ENCODE results near the gene SLK. TPM values are rescaled to one million over a fixed set of nuclear protein-coding genes. Genes with fewer than 3 reads are reported as not detected.

Gene SLK
- total and polyA plus RNA-seq, 2 donors (not counting 3 experiments of a cell fraction or from before 2014, with no cell fraction given) = 4.5 to 36.0 TPM

DNA sequence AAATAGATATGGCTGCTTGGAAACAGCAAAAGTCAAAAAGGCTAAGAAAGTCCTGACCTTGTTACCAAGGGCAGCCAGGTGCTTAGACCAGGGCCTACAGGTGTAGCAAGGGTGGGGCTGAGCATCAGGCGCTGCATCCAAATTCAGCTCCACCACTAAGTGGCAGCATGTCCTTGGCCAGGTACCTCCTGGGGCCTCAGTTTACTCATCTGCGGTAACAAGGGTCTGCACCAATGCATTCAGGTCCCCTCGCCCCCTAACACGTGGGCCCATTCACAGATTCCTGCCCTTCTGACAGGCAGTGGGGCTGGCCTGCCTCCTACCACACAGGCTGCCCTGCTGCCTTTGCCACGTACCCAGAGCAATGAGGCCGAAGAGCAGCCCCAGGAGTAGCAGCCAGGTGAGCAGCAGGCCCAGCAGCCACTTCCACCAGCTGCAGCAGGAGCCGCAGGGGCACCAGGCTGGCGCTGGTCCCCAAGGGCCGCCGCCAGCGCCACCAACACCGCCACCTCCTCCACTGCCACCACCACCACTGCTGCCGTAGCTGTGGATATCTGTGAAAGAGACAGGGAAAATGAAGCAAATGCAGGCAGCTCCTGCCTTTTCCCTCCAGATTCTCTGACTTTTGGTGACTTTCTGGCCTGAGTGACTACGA lies 89.8 kb downstream of the SLK start:
- H3K27me3 ChIP-seq (ENCODE audit: control insufficient read depth in 2 of 2, insufficient read depth in 2 of 2, low read length in 2 of 2) = no peaks in the 10 kb centered on the region

More for the DNA sequence above, 89.8 kb downstream of the SLK start:
- no peaks in the 10 kb centered on the region for H3K9me1 ChIP-seq (replicated peaks; ENCODE audit: control insufficient read depth, extremely low read depth, insufficient read depth, low read length)
- FAIRE-seq (no peak), DNase-seq (ENCODE audit: low read depth, low spot score) (no peak)
- H3K4me2 ChIP-seq (ENCODE audit: insufficient read depth, low read length) = no peak overlapping the region
- H3K4me1 ChIP-seq (ENCODE audit: control insufficient read depth, extremely low read depth, insufficient read depth, low read length) = peaks cover 25% of the 10 kb centered on the region
- H3K9ac ChIP-seq (replicated peaks; ENCODE audit: extremely low read depth, insufficient read depth, low read length) = no peak overlapping the region
- H3K9me3 ChIP-seq (replicated peaks; ENCODE audit: control insufficient read depth, insufficient read depth, low read length) = no peaks in the 10 kb centered on the region
- BruUV-seq (replicated peaks) = no TSS peak
- ChIA-PET CTCF (interaction anchor here (0.6 to 1.8 kb wide), 4 partner anchors 11 to 70 kb away, joined by 3 to 7 read pairs (median 4); partner anchors contain the start of gene SFR1), POLR2A (no interaction called here)
- H4K20me1 ChIP-seq (replicated peaks; ENCODE audit: control insufficient read depth, extremely low read depth, insufficient read depth, low read length) = no peaks in the 10 kb centered on the region
- intact Hi-C loops (cut with micrococcal nuclease) = no loop called here
- no peaks in the 10 kb centered on the region for H3K36me3 ChIP-seq (ENCODE audit: control insufficient read depth in 2 of 2, extremely low read depth in 1 of 2, insufficient read depth in 2 of 2, low read length in 2 of 2)
- no peak for TF ChIP-seq POLR2A (IDR thresholded peaks at IDR 0.05; ENCODE audit: low read depth, low read length)
- TF ChIP-seq MYC (IDR thresholded peaks at IDR 0.05; ENCODE audit: low read depth, low read length) = no peak
- TF ChIP-seq POLR2AphosphoS5 (IDR thresholded peaks at IDR 0.05; ENCODE audit: insufficient read depth, low read depth, low read length) = no peak
- TF ChIP-seq, protein P1, sequence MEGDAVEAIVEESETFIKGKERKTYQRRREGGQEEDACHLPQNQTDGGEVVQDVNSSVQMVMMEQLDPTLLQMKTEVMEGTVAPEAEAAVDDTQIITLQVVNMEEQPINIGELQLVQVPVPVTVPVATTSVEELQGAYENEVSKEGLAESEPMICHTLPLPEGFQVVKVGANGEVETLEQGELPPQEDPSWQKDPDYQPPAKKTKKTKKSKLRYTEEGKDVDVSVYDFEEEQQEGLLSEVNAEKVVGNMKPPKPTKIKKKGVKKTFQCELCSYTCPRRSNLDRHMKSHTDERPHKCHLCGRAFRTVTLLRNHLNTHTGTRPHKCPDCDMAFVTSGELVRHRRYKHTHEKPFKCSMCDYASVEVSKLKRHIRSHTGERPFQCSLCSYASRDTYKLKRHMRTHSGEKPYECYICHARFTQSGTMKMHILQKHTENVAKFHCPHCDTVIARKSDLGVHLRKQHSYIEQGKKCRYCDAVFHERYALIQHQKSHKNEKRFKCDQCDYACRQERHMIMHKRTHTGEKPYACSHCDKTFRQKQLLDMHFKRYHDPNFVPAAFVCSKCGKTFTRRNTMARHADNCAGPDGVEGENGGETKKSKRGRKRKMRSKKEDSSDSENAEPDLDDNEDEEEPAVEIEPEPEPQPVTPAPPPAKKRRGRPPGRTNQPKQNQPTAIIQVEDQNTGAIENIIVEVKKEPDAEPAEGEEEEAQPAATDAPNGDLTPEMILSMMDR (IDR thresholded peaks at IDR 0.05; ENCODE audit: extremely low read depth in 1 of 2, insufficient read depth in 1 of 2, low read depth in 1 of 2, low read length in 2 of 2) = no peak
- TF ChIP-seq FOS (IDR thresholded peaks at IDR 0.05; ENCODE audit: borderline replicate concordance, insufficient read depth, low read length) = no peak
- TF ChIP-seq GATA2 (IDR thresholded peaks at IDR 0.05; ENCODE audit: insufficient read depth, insufficient read length, low read depth, low read length) = no peak
- TF ChIP-seq, protein P2, sequence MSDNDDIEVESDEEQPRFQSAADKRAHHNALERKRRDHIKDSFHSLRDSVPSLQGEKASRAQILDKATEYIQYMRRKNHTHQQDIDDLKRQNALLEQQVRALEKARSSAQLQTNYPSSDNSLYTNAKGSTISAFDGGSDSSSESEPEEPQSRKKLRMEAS (IDR thresholded peaks at IDR 0.05; ENCODE audit: insufficient read depth, insufficient read length) = no peak
- no peak for TF ChIP-seq JUN (IDR thresholded peaks at IDR 0.05; ENCODE audit: borderline replicate concordance, insufficient read depth, insufficient read length, low read depth)
- no peak for TF ChIP-seq EZH2 (IDR thresholded peaks at IDR 0.05; ENCODE audit: borderline replicate concordance, low read depth, low read length, severe bottlenecking)
- no peak overlapping the region for H3K4me3 ChIP-seq (replicated peaks in 1 of 3; ENCODE audit: insufficient read depth in 1 of 3, low read depth in 1 of 3, low read length in 3 of 3)
- H3K27ac ChIP-seq (ENCODE audit: insufficient read depth, low read depth, low read length) = no peak overlapping the region
- dilution Hi-C loops (cut with MboI; ENCODE audit: extremely low pct_ligation_motif_present, low sequenced_read_pairs) = no loop called here
- H3K79me2 ChIP-seq (ENCODE audit: control insufficient read depth, insufficient read depth, low read length) = no peaks in the 10 kb centered on the region
- no peak overlapping the region for H2AFZ ChIP-seq (ENCODE audit: low read depth, low read length)

Measured in endothelial cell of umbilical vein (primary cell).